HCT116 (cell line): ENCODE measurements around the gene ASCC1. TPM values are rescaled to one million over a fixed set of nuclear protein-coding genes. Genes with fewer than 3 reads are reported as not detected.

Experiments used
- ATAC-seq: fragments of 200-7000 bp; cut with Tn5 transposase; 2 replicates; pipeline ENCODE4 v1.9.1; 2020; ENCODE audit warnings: mild to moderate bottlenecking, moderate library complexity
- BruUV-seq: library from RNA; stranded (reverse); fragments of 400-500 nt; replicated peaks from 2 replicates; lab custom pipeline; 2021; lab: Mats Ljungman, UMichigan
- CTCF ChIA-PET: fragments of 300-600 bp; sonication (Branson Sonifier 250); formaldehyde crosslinking; loops from one replicate; lab custom pipeline; 2021; ENCODE audit warnings: antibody characterized with exemption; lab: Charles Lee
- POLR2A ChIA-PET: fragments of 300-600, 350-600 bp; sonication (Branson Sonifier 250); formaldehyde crosslinking; loops from one replicate; lab custom pipeline; 2021; ENCODE audit warnings: antibody characterized with exemption; lab: Charles Lee
- RAD21 ChIA-PET, 2 experiments: fragments of 300-600 bp; sonication (Branson Sonifier 250); formaldehyde crosslinking; loops; one replicate each; lab custom pipeline; 2023; ENCODE audit warnings: low total read pairs in 2 of 2; ENCODE audit not compliant: uncharacterized antibody in 2 of 2, unreplicated experiment in 2 of 2, low non-redundant PET in 1 of 2; lab: Charles Lee
- DNase-seq: peaks from one replicate; pipeline ENCODE4 v3.0.0-alpha.2; 2010; ENCODE audit warnings: low read depth, low spot score
- H2AFZ ChIP-seq: fragments of 200-600 bp; shearing (Covaris generic), sonication (generic); 2 replicates; pipeline ENCODE4 v1.6.1; 2017; ENCODE audit warnings: low read depth, mixed run types, mixed read lengths, antibody characterized with exemption, low read length; ENCODE audit not compliant: poor library complexity, severe bottlenecking
- H3K27ac ChIP-seq: 2 replicates; pipeline ENCODE4 v1.5.1; 2012; ENCODE audit warnings: low read depth, low read length
- H3K27me3 ChIP-seq: fragments of 200-600 bp; sonication (generic); 2 replicates; pipeline ENCODE4 v1.6.1; 2016; ENCODE audit warnings: mixed run types, low read length, mixed read lengths; ENCODE audit not compliant: insufficient read depth
- H3K36me3 ChIP-seq, 2 experiments: fragments of 200-500 bp in 1 of 2; fragments of 200-600 bp in 1 of 2; sonication (Bioruptor generic) in 1 of 2; sonication (generic) in 1 of 2; 2 replicates each; pipeline versions ENCODE4 v1.5.1 to v1.6.1; 2014 to 2016; ENCODE audit warnings: low read length in 2 of 2, inconsistent platforms in 1 of 2, mixed read lengths in 1 of 2, mixed run types in 1 of 2; ENCODE audit not compliant: insufficient read depth in 2 of 2, control insufficient read depth in 1 of 2
- H3K4me1 ChIP-seq, 2 experiments: fragments of 200-600 bp in 1 of 2; sonication (generic) in 1 of 2; 2 replicates each; pipeline versions ENCODE4 v1.5.1 to v1.6.1; 2012 to 2017; ENCODE audit warnings: low read length in 2 of 2, inconsistent platforms in 1 of 2, mild to moderate bottlenecking in 1 of 2, mixed read lengths in 1 of 2, mixed run types in 1 of 2, moderate library complexity in 1 of 2; ENCODE audit not compliant: insufficient read depth in 2 of 2, control insufficient read depth in 1 of 2
- H3K4me2 ChIP-seq: fragments of 200-600 bp; sonication (generic); 2 replicates; pipeline ENCODE4 v1.6.1; 2017; ENCODE audit warnings: mixed run types, low read length, mixed read lengths
- H3K4me3 ChIP-seq, 2 experiments: fragments of 200-600 bp in 1 of 2; sonication (generic) in 1 of 2; replicated peaks in 1 of 2; 2 replicates each; pipeline ENCODE4 v1.5.1; 2011 to 2016; ENCODE audit warnings: low read length in 2 of 2, control low read depth in 1 of 2, low read depth in 1 of 2, mild to moderate bottlenecking in 1 of 2, mixed read lengths in 1 of 2, mixed run types in 1 of 2
- H3K79me2 ChIP-seq: fragments of 200-600 bp; sonication (generic); 2 replicates; pipeline ENCODE4 v1.6.1; 2017; ENCODE audit warnings: mild to moderate bottlenecking, mixed run types, low read length, moderate library complexity, mixed read lengths; ENCODE audit not compliant: insufficient read depth
- H3K9ac ChIP-seq: fragments of 200-600 bp; sonication (generic); 2 replicates; pipeline ENCODE4 v1.6.1; 2016; ENCODE audit warnings: low read length, mixed read lengths
- H3K9me2 ChIP-seq: fragments of 200-600 bp; sonication (generic), shearing (Covaris generic); 2 replicates; pipeline ENCODE4 v1.6.1; 2017; ENCODE audit warnings: mixed run types, mild to moderate bottlenecking, moderate library complexity; ENCODE audit not compliant: insufficient read depth
- H3K9me3 ChIP-seq, 2 experiments: fragments of 200-500 bp in 1 of 2; fragments of 200-600 bp in 1 of 2; sonication (Bioruptor generic) in 1 of 2; sonication (generic) in 1 of 2; 2 replicates each; pipeline ENCODE4 v1.6.1; 2014 to 2017; ENCODE audit warnings: low read length in 2 of 2, mixed read lengths in 2 of 2, inconsistent platforms in 1 of 2, low read depth in 1 of 2, mild to moderate bottlenecking in 1 of 2, mixed run types in 1 of 2, moderate library complexity in 1 of 2; ENCODE audit not compliant: control insufficient read depth in 1 of 2, insufficient read depth in 1 of 2
- H4K20me1 ChIP-seq: fragments of 200-600 bp; sonication (generic), shearing (Covaris generic); 2 replicates; pipeline ENCODE4 v1.6.1; 2017; ENCODE audit warnings: mixed run types, mild to moderate bottlenecking, moderate library complexity; ENCODE audit not compliant: insufficient read depth
- CTCF ChIP-seq, 3 experiments: fragments of 200-600 bp in 1 of 3; sonication (generic) in 1 of 3; IDR thresholded peaks in 2 of 3; conservative IDR thresholded peaks in 1 of 3; 2 replicates each; pipeline ENCODE4 v1.5.1; 2012 to 2017; ENCODE audit warnings: low read depth in 2 of 3, low read length in 2 of 3, antibody characterized with exemption in 1 of 3, borderline replicate concordance in 1 of 3, control low read depth in 1 of 3, mild to moderate bottlenecking in 1 of 3, mixed read lengths in 1 of 3, mixed run types in 1 of 3, moderate library complexity in 1 of 3; ENCODE audit not compliant: insufficient read depth in 1 of 3
- EGR1 ChIP-seq: IDR thresholded peaks from 2 replicates; pipeline ENCODE4 v1.6.1; 2012; ENCODE audit warnings: low read depth
- EZH2 ChIP-seq: fragments of 200-600 bp; sonication (generic); IDR thresholded peaks from 2 replicates; pipeline ENCODE4 v1.6.1; 2017; ENCODE audit warnings: antibody characterized with exemption, mixed run types
- POLR2AphosphoS5 ChIP-seq: IDR thresholded peaks from 2 replicates; pipeline ENCODE4 v1.6.1; 2011; ENCODE audit warnings: mild to moderate bottlenecking, low read depth, low read length, moderate library complexity
- SIN3A ChIP-seq: IDR thresholded peaks from 2 replicates; pipeline ENCODE4 v1.6.1; 2012; ENCODE audit warnings: low read depth
- TCF7L2 ChIP-seq: IDR thresholded peaks from 2 replicates; pipeline ENCODE4 v1.7.0; 2011; ENCODE audit warnings: borderline replicate concordance, inconsistent platforms; ENCODE audit not compliant: insufficient read depth, insufficient read length; ENCODE audit errors: extremely low read depth
- YY1 ChIP-seq: IDR thresholded peaks from 2 replicates; pipeline ENCODE4 v1.6.1; 2011; ENCODE audit warnings: low read length, low read depth, moderate library complexity, mild to moderate bottlenecking; ENCODE audit not compliant: insufficient replicate concordance; ENCODE audit errors: extremely low read depth
- ZBTB33 ChIP-seq: IDR thresholded peaks from 2 replicates; pipeline ENCODE4 v1.6.1; 2011; ENCODE audit warnings: mild to moderate bottlenecking, low read length, moderate library complexity; ENCODE audit not compliant: insufficient replicate concordance; ENCODE audit errors: extremely low read depth
- ZFX ChIP-seq: fragments of 450-650 bp; IDR thresholded peaks from 2 replicates; pipeline ENCODE4 v1.6.1; 2017
- ZNF274 ChIP-seq: fragments of 200-500 bp; sonication (Bioruptor generic); IDR thresholded peaks from 2 replicates; pipeline ENCODE4 v1.6.1; 2014; ENCODE audit warnings: mild to moderate bottlenecking, low read depth, low read length, inconsistent platforms
- intact Hi-C: fragments of 100-400 bp; cut with micrococcal nuclease; formaldehyde crosslinking; loops from 2 replicates; pipeline ENCODE4 v1.10.0; 2022
- total RNA-seq: library from RNA; stranded (reverse); gene quantifications from one replicate; pipeline ENCODE4 v1.2.1, GENCODE V29; 2021; ENCODE audit not compliant: unreplicated experiment

Gene ASCC1
- total RNA-seq, 1 experiment from 2014 or later, result 34.5 TPM

GRCh38 chr10:72229261-72230251 lies 13.5 kb upstream of the ASCC1 start:
- BruUV-seq, result no TSS peak
- Histone ChIP-seq H3K9me2 (no peaks in the 10 kb centered on the region), H3K9me3 (no peaks in the 10 kb centered on the region), H3K4me1 (no peaks in the 10 kb centered on the region), H3K27ac (no peak overlapping the region), H2AFZ (no peak overlapping the region), H4K20me1 (no peaks in the 10 kb centered on the region), H3K4me3 (no peak overlapping the region), H3K27me3 (no peaks in the 10 kb centered on the region), H3K4me2 (no peak overlapping the region), H3K36me3 (peaks cover 4 to 24% of the 10 kb centered on the region in 2 experiments; a peak in 3 of 4 replicates), H3K9ac (no peak overlapping the region), H3K79me2 (peaks cover 22% of the 10 kb centered on the region)
- DNase-seq (no peak), ATAC-seq (no peak)
- POLR2A ChIA-PET, result interaction anchor here (1.0 to 1.5 kb wide), 3 partner anchors 9 to 44 kb away, joined by 4 to 6 read pairs (median 5); partner anchors contain the start of gene DDIT4
- RAD21 ChIA-PET, result no interaction called here
- no peak for TF ChIP-seq ZFX
- CTCF ChIA-PET, result interaction anchor here (0.6 to 0.8 kb wide), 2 partner anchors 64 to 108 kb away, joined by 3 to 5 read pairs; no protein-coding TSS in a partner anchor
- intact Hi-C loops, result loop anchor here (5.0 kb wide), 1 partner anchor 182 kb away; no protein-coding TSS in a partner anchor

- H3K9me3 ChIP-seq, result no peaks in the 10 kb centered on the region
- no peaks in the 10 kb centered on the region for H3K27me3 ChIP-seq
- POLR2A ChIA-PET, result interaction anchor here (0.7 to 1.5 kb wide), 3 partner anchors 10 to 45 kb away, joined by 3 to 6 read pairs (median 5); partner anchors contain the start of genes ANAPC16, ASCC1 and DDIT4
- H3K9ac ChIP-seq, result no peak overlapping the region
- CTCF ChIA-PET, result no interaction called here
- H3K36me3 ChIP-seq, result peaks cover 10 to 23% of the 10 kb centered on the region in 2 experiments
- no peak overlapping the region for H2AFZ ChIP-seq
- H3K27ac ChIP-seq, result no peak overlapping the region
- ATAC-seq (no peak), DNase-seq (no peak)
- no peak for TF ChIP-seq SIN3A
- no peak for TF ChIP-seq ZBTB33
- no peak for TF ChIP-seq POLR2AphosphoS5
- TF ChIP-seq EGR1, result no peak
- TF ChIP-seq YY1, result no peak
- TF ChIP-seq CTCF (IDR thresholded peaks at IDR 0.05 in 2 of 3, conservative IDR thresholded peaks at IDR 0.05 in 1 of 3; ENCODE audit: borderline replicate concordance in 1 of 3, insufficient read depth in 1 of 3, low read depth in 2 of 3, low read length in 2 of 3), result no peak
- no peak for TF ChIP-seq TCF7L2
- TF ChIP-seq EZH2, result no peak
- no peak for TF ChIP-seq ZNF274
- H3K4me3 ChIP-seq, result no peak overlapping the region
- intact Hi-C loops, result loop anchor here (5.0 kb wide), 1 partner anchor 181 kb away; no protein-coding TSS in a partner anchor
- no peaks in the 10 kb centered on the region for H4K20me1 ChIP-seq
- peaks cover 31% of the 10 kb centered on the region for H3K79me2 ChIP-seq
- no TSS peak for BruUV-seq
- RAD21 ChIA-PET, result no interaction called here
- H3K9me2 ChIP-seq, result no peaks in the 10 kb centered on the region
- no peaks in the 10 kb centered on the region for H3K4me1 ChIP-seq
- no peak overlapping the region for H3K4me2 ChIP-seq
Observed at GRCh38 chr10:72228318-72228751, 12.3 kb upstream of the ASCC1 start.
